Osteocyte (in vitro differentiated cells): ENCODE measurements around the gene ENTHD1. TPM values are rescaled to one million over a fixed set of nuclear protein-coding genes. Genes with fewer than 3 reads are reported as not detected.

Experiments
- DNase-seq: peaks from one replicate; pipeline ENCODE4 v3.0.0; 2021; ENCODE audit warnings: mixed read lengths; ENCODE audit not compliant: unreplicated experiment; ENCODE audit errors: extremely low spot score
- H3K27ac Mint-ChIP-seq: one replicate; pipeline ENCODE4 v1.8.0; 2021; ENCODE audit warnings: mild to moderate bottlenecking, mixed read lengths; ENCODE audit not compliant: unreplicated experiment
- H3K27me3 Mint-ChIP-seq: one replicate; pipeline ENCODE4 v1.8.0; 2021; ENCODE audit warnings: mixed read lengths; ENCODE audit not compliant: unreplicated experiment
- H3K36me3 Mint-ChIP-seq: one replicate; pipeline ENCODE4 v1.8.0; 2021; ENCODE audit warnings: mixed read lengths; ENCODE audit not compliant: unreplicated experiment
- H3K4me1 Mint-ChIP-seq: one replicate; pipeline ENCODE4 v1.8.0; 2021; ENCODE audit warnings: mixed read lengths; ENCODE audit not compliant: unreplicated experiment
- H3K4me3 Mint-ChIP-seq: one replicate; pipeline ENCODE4 v1.8.0; 2021; ENCODE audit warnings: mild to moderate bottlenecking, moderate library complexity, mixed read lengths; ENCODE audit not compliant: unreplicated experiment
- H3K9me3 Mint-ChIP-seq: one replicate; pipeline ENCODE4 v1.8.0; 2021; ENCODE audit warnings: mixed read lengths; ENCODE audit not compliant: unreplicated experiment
- CTCF ChIP-seq: fragments of 200-600 bp; sonication (generic); IDR thresholded peaks from 2 replicates; pipeline ENCODE4 v1.5.0; 2021; ENCODE audit warnings: antibody characterized with exemption, mild to moderate bottlenecking, moderate library complexity
- total RNA-seq: library from RNA; stranded (reverse); gene quantifications from 2 replicates; pipeline ENCODE4 v1.2.1, GENCODE V29; 2021

The ENTHD1 gene
- total RNA-seq, 1 donor from 2014 or later, result not detected

GRCh38 chr22:39706376-39707140 lies 187.0 kb downstream of the ENTHD1 start:
- no peak for DNase-seq
- no peak for TF ChIP-seq CTCF
- Mint-ChIP-seq H3K4me3 (no peak overlapping the region), H3K36me3 (no peaks in the 10 kb centered on the region), H3K27me3 (peaks cover 38% of the 10 kb centered on the region), H3K27ac (no peak overlapping the region), H3K4me1 (no peaks in the 10 kb centered on the region), H3K9me3 (no peaks in the 10 kb centered on the region)

- Mint-ChIP-seq H3K27ac (no peak overlapping the region), H3K27me3 (peaks cover 34% of the 10 kb centered on the region), H3K9me3 (no peaks in the 10 kb centered on the region), H3K36me3 (no peaks in the 10 kb centered on the region), H3K4me1 (no peaks in the 10 kb centered on the region), H3K4me3 (no peak overlapping the region)
- no peak for DNase-seq
- no peak for TF ChIP-seq CTCF
Measured at GRCh38 chr22:39705386-39705785, 188.2 kb downstream of the ENTHD1 start.

GRCh38 chr22:39703928-39704639 lies 189.5 kb downstream of the ENTHD1 start:
- DNase-seq, result no peak
- Mint-ChIP-seq H3K36me3 (no peaks in the 10 kb centered on the region), H3K27ac (no peak overlapping the region), H3K4me1 (no peaks in the 10 kb centered on the region), H3K27me3 (peaks cover 24% of the 10 kb centered on the region), H3K9me3 (no peaks in the 10 kb centered on the region), H3K4me3 (no peak overlapping the region)
- no peak for TF ChIP-seq CTCF

GRCh38 chr22:39703091-39703490 lies 190.5 kb downstream of the ENTHD1 start:
- no peak for DNase-seq
- H3K27ac Mint-ChIP-seq, result no peak overlapping the region
- H3K4me3 Mint-ChIP-seq, result no peak overlapping the region
- no peaks in the 10 kb centered on the region for H3K36me3 Mint-ChIP-seq
- no peak for TF ChIP-seq CTCF
- H3K9me3 Mint-ChIP-seq, result no peaks in the 10 kb centered on the region
- no peaks in the 10 kb centered on the region for H3K4me1 Mint-ChIP-seq
- peaks cover 19% of the 10 kb centered on the region for H3K27me3 Mint-ChIP-seq

- no peaks in the 10 kb centered on the region for H3K9me3 Mint-ChIP-seq
- no peak for DNase-seq
- H3K36me3 Mint-ChIP-seq, result no peaks in the 10 kb centered on the region
- peaks cover 22% of the 10 kb centered on the region for H3K27me3 Mint-ChIP-seq
- H3K4me3 Mint-ChIP-seq, result no peak overlapping the region
- no peak overlapping the region for H3K27ac Mint-ChIP-seq
- TF ChIP-seq CTCF, result no peak
- H3K4me1 Mint-ChIP-seq, result no peaks in the 10 kb centered on the region
Measured at GRCh38 chr22:39700565-39700964, 193.0 kb downstream of the ENTHD1 start.
